WTC11 (cell line): ENCODE data around the gene HLF. TPM values are rescaled to one million over a fixed set of nuclear protein-coding genes. Genes with fewer than 3 reads are reported as not detected.

Source experiments
- ATAC-seq: fragments of 200-7000 bp; cut with Tn5 transposase; 2 replicates; pipeline ENCODE4 v1.10.0; 2021; ENCODE audit warnings: mild to moderate bottlenecking, moderate library complexity
- CTCF ChIA-PET: fragments of 300-600 bp; sonication (Branson Sonifier 250); formaldehyde crosslinking; loops from one replicate; lab custom pipeline; 2021; ENCODE audit warnings: antibody characterized with exemption; lab: Charles Lee
- POLR2A ChIA-PET: fragments of 350-600 bp; sonication (Branson Sonifier 250); formaldehyde crosslinking; loops from one replicate; lab custom pipeline; 2021; ENCODE audit warnings: antibody characterized with exemption; lab: Charles Lee
- DNase-seq: peaks from one replicate; pipeline ENCODE4 v3.0.0; 2021; ENCODE audit warnings: low spot score
- H3K27ac Mint-ChIP-seq: 2 replicates; pipeline ENCODE4 v1.8.0; 2021; ENCODE audit warnings: mixed read lengths
- H3K27me3 Mint-ChIP-seq: 2 replicates; pipeline ENCODE4 v1.8.0; 2021; ENCODE audit warnings: low read depth, mild to moderate bottlenecking, moderate library complexity, mixed read lengths
- H3K36me3 Mint-ChIP-seq: 2 replicates; pipeline ENCODE4 v1.8.0; 2021; ENCODE audit warnings: mixed read lengths
- H3K4me1 Mint-ChIP-seq: 2 replicates; pipeline ENCODE4 v1.8.0; 2022; ENCODE audit warnings: mixed read lengths
- H3K4me3 Mint-ChIP-seq: 2 replicates; pipeline ENCODE4 v1.8.0; 2021; ENCODE audit warnings: mild to moderate bottlenecking, moderate library complexity, mixed read lengths
- H3K9me3 Mint-ChIP-seq: 2 replicates; pipeline ENCODE4 v1.8.0; 2021; ENCODE audit warnings: mixed read lengths
- ATF1 ChIP-seq: sonication (generic); formaldehyde crosslinking; IDR thresholded peaks from 2 replicates; pipeline ENCODE4 v1.8.1; 2023; ENCODE audit warnings: mild to moderate bottlenecking, moderate library complexity, missing genetic modification reagents
- GTF2I ChIP-seq: fragments of 250-450 bp; sonication (Bioruptor Pico); conservative IDR thresholded peaks from 2 replicates; pipeline ENCODE4 v1.4.0; 2021; ENCODE audit warnings: mild to moderate bottlenecking
- JUN ChIP-seq: sonication (generic); formaldehyde crosslinking; IDR thresholded peaks from 2 replicates; pipeline ENCODE4 v1.8.0; 2023; ENCODE audit warnings: mild to moderate bottlenecking, missing genetic modification reagents
- NR3C1 ChIP-seq: sonication (generic); formaldehyde crosslinking; conservative IDR thresholded peaks from 2 replicates; pipeline ENCODE4 v1.8.1; 2023; ENCODE audit warnings: low read depth, mild to moderate bottlenecking, missing genetic modification reagents
- RELA ChIP-seq: sonication (generic); formaldehyde crosslinking; IDR thresholded peaks from 2 replicates; pipeline ENCODE4 v1.8.1; 2022; ENCODE audit warnings: missing genetic modification reagents, mild to moderate bottlenecking, borderline replicate concordance
- RORB ChIP-seq: fragments of 250-450 bp; sonication (Bioruptor Pico); IDR thresholded peaks from 2 replicates; pipeline ENCODE4 v1.9.0; 2021; ENCODE audit warnings: mild to moderate bottlenecking
- SMAD3 ChIP-seq: sonication (generic); formaldehyde crosslinking; IDR thresholded peaks from 2 replicates; pipeline ENCODE4 v1.8.0; 2022; ENCODE audit warnings: missing genetic modification reagents, mild to moderate bottlenecking, borderline replicate concordance
- SMAD4 ChIP-seq: sonication (generic); formaldehyde crosslinking; IDR thresholded peaks from 2 replicates; pipeline ENCODE4 v1.8.0; 2022; ENCODE audit warnings: mild to moderate bottlenecking, missing genetic modification reagents
- ZNF121 ChIP-seq: sonication (generic); formaldehyde crosslinking; IDR thresholded peaks from 2 replicates; pipeline ENCODE4 v1.8.0; 2023; ENCODE audit warnings: missing genetic modification reagents
- total RNA-seq: library from RNA; stranded (reverse); gene quantifications from 3 replicates; pipeline ENCODE4 v1.2.3, GENCODE V29; 2021
- TF ChIP-seq, protein P1 (sequence below): sonication (generic); formaldehyde crosslinking; conservative IDR thresholded peaks from 2 replicates; pipeline ENCODE4 v1.8.1; 2023; ENCODE audit warnings: mild to moderate bottlenecking, low read depth, missing genetic modification reagents, moderate library complexity
- TF ChIP-seq, protein P2 (sequence below): fragments of 250-450 bp; sonication (Bioruptor Pico); IDR thresholded peaks from 2 replicates; pipeline ENCODE4 v1.9.0; 2021; ENCODE audit warnings: mild to moderate bottlenecking
- TF ChIP-seq, protein P3 (sequence below): fragments of 250-450 bp; sonication (Bioruptor Pico); IDR thresholded peaks from 2 replicates; pipeline ENCODE4 v2.1.2; 2022; ENCODE audit warnings: mild to moderate bottlenecking, moderate library complexity
- TF ChIP-seq, protein P4 (sequence below): sonication (generic); formaldehyde crosslinking; IDR thresholded peaks from 2 replicates; pipeline ENCODE4 v1.8.1; 2022; ENCODE audit warnings: mild to moderate bottlenecking, moderate library complexity, missing genetic modification reagents
- TF ChIP-seq, protein P5 (sequence below): sonication (generic); formaldehyde crosslinking; IDR thresholded peaks from 2 replicates; pipeline ENCODE4 v1.8.0; 2022; ENCODE audit warnings: mild to moderate bottlenecking, missing genetic modification reagents
- TF ChIP-seq, protein P6 (sequence below): sonication (generic); formaldehyde crosslinking; IDR thresholded peaks from 2 replicates; pipeline ENCODE4 v1.8.1; 2023; ENCODE audit warnings: mild to moderate bottlenecking, missing genetic modification reagents, borderline replicate concordance

Gene HLF
- total RNA-seq, 1 experiment from 2014 or later: 0.31 TPM

DNA sequence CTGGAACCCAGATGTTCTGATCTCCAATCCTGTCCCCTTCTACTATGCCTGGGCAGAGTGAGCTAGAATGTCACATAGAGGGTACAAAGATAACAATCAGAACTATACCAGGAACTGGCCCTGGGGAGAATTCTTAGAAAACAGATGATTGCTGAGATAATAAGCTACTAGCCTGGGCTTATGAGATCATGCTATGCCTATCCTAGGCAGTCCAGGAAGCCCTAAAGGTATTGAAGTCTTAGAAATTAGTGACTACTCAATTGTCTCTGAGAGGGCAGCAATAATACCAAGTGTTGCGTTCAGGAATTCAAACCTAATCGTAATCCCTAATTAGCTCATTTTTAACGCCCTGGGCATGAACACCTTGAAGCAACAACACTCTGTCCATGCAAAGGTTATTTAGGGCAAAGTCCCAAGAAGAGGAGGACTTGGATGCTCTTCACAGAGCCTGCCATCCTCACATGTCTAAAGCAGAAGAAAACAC, 79.8 kb downstream of the HLF start:
- TF ChIP-seq, protein P1, sequence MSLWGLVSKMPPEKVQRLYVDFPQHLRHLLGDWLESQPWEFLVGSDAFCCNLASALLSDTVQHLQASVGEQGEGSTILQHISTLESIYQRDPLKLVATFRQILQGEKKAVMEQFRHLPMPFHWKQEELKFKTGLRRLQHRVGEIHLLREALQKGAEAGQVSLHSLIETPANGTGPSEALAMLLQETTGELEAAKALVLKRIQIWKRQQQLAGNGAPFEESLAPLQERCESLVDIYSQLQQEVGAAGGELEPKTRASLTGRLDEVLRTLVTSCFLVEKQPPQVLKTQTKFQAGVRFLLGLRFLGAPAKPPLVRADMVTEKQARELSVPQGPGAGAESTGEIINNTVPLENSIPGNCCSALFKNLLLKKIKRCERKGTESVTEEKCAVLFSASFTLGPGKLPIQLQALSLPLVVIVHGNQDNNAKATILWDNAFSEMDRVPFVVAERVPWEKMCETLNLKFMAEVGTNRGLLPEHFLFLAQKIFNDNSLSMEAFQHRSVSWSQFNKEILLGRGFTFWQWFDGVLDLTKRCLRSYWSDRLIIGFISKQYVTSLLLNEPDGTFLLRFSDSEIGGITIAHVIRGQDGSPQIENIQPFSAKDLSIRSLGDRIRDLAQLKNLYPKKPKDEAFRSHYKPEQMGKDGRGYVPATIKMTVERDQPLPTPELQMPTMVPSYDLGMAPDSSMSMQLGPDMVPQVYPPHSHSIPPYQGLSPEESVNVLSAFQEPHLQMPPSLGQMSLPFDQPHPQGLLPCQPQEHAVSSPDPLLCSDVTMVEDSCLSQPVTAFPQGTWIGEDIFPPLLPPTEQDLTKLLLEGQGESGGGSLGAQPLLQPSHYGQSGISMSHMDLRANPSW (CRISPR knock-in tag): no peak
- TF ChIP-seq SMAD4 (CRISPR knock-in tag) (no peak), ATF1 (no peak), GTF2I (CRISPR knock-in tag) (no peak), ZNF121 (CRISPR knock-in tag) (no peak), RELA (CRISPR knock-in tag) (no peak), RORB (CRISPR knock-in tag) (no peak)
- TF ChIP-seq, protein P2, sequence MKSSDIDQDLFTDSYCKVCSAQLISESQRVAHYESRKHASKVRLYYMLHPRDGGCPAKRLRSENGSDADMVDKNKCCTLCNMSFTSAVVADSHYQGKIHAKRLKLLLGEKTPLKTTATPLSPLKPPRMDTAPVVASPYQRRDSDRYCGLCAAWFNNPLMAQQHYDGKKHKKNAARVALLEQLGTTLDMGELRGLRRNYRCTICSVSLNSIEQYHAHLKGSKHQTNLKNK (CRISPR knock-in tag): no peak
- TF ChIP-seq, protein P3, sequence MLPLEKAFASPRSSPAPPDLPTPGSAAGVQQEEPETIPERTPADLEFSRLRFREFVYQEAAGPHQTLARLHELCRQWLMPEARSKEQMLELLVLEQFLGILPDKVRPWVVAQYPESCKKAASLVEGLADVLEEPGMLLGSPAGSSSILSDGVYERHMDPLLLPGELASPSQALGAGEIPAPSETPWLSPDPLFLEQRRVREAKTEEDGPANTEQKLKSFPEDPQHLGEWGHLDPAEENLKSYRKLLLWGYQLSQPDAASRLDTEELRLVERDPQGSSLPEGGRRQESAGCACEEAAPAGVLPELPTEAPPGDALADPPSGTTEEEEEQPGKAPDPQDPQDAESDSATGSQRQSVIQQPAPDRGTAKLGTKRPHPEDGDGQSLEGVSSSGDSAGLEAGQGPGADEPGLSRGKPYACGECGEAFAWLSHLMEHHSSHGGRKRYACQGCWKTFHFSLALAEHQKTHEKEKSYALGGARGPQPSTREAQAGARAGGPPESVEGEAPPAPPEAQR (CRISPR knock-in tag): no peak
- TF ChIP-seq, protein P4, sequence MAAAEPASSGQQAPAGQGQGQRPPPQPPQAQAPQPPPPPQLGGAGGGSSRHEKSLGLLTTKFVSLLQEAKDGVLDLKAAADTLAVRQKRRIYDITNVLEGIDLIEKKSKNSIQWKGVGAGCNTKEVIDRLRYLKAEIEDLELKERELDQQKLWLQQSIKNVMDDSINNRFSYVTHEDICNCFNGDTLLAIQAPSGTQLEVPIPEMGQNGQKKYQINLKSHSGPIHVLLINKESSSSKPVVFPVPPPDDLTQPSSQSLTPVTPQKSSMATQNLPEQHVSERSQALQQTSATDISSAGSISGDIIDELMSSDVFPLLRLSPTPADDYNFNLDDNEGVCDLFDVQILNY: no peak
- Mint-ChIP-seq H3K9me3 (peaks cover 13% of the 10 kb centered on the region), H3K36me3 (peaks cover 7% of the 10 kb centered on the region), H3K27me3 (no peaks in the 10 kb centered on the region), H3K4me3 (no peak overlapping the region), H3K27ac (no peak overlapping the region), H3K4me1 (peaks cover 11% of the 10 kb centered on the region)
- POLR2A ChIA-PET: no interaction called here
- DNase-seq (no peak), ATAC-seq (no peak)
- CTCF ChIA-PET: interaction anchor here (1.6 kb wide), 1 partner anchor 12 kb away, joined by 5 read pairs; no protein-coding TSS in a partner anchor

DNA sequence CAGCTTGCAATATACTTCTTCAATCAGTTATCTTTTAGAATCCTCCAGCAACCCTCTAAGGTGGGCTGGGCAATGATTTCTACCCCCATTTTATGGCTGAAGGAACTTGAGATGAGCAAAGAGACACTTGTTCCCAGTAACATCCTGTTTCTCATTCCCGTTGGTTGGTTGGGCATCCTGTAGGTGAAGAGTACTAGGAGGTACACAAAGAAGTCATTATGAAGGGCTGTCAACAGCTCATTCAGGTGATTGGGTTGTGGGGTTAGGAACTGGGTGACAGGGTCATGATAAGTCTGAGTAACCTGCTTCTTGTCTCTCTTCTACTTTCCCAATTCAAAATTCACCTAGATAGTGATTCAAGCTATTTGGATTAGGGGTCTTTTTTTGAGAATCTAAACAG, 80.4 kb downstream of the HLF start:
- ATAC-seq (no peak), DNase-seq (no peak)
- peaks cover 16% of the 10 kb centered on the region for H3K4me1 Mint-ChIP-seq
- H3K9me3 Mint-ChIP-seq: peaks cover 13% of the 10 kb centered on the region
- no peak overlapping the region for H3K4me3 Mint-ChIP-seq
- TF ChIP-seq, protein P5, sequence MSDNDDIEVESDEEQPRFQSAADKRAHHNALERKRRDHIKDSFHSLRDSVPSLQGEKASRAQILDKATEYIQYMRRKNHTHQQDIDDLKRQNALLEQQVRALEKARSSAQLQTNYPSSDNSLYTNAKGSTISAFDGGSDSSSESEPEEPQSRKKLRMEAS (CRISPR knock-in tag): no peak
- TF ChIP-seq RELA (CRISPR knock-in tag) (no peak), SMAD3 (CRISPR knock-in tag) (no peak), JUN (CRISPR knock-in tag) (no peak), NR3C1 (CRISPR knock-in tag) (no peak)
- TF ChIP-seq, protein P6, sequence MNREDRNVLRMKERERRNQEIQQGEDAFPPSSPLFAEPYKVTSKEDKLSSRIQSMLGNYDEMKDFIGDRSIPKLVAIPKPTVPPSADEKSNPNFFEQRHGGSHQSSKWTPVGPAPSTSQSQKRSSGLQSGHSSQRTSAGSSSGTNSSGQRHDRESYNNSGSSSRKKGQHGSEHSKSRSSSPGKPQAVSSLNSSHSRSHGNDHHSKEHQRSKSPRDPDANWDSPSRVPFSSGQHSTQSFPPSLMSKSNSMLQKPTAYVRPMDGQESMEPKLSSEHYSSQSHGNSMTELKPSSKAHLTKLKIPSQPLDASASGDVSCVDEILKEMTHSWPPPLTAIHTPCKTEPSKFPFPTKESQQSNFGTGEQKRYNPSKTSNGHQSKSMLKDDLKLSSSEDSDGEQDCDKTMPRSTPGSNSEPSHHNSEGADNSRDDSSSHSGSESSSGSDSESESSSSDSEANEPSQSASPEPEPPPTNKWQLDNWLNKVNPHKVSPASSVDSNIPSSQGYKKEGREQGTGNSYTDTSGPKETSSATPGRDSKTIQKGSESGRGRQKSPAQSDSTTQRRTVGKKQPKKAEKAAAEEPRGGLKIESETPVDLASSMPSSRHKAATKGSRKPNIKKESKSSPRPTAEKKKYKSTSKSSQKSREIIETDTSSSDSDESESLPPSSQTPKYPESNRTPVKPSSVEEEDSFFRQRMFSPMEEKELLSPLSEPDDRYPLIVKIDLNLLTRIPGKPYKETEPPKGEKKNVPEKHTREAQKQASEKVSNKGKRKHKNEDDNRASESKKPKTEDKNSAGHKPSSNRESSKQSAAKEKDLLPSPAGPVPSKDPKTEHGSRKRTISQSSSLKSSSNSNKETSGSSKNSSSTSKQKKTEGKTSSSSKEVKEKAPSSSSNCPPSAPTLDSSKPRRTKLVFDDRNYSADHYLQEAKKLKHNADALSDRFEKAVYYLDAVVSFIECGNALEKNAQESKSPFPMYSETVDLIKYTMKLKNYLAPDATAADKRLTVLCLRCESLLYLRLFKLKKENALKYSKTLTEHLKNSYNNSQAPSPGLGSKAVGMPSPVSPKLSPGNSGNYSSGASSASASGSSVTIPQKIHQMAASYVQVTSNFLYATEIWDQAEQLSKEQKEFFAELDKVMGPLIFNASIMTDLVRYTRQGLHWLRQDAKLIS (CRISPR knock-in tag): no peak
- peaks cover 7% of the 10 kb centered on the region for H3K36me3 Mint-ChIP-seq
- POLR2A ChIA-PET: no interaction called here
- no peak overlapping the region for H3K27ac Mint-ChIP-seq
- no peaks in the 10 kb centered on the region for H3K27me3 Mint-ChIP-seq
- CTCF ChIA-PET: interaction anchor here (1.6 kb wide), 1 partner anchor 12 kb away, joined by 5 read pairs; no protein-coding TSS in a partner anchor
